ENCODE results near the gene ASB18.

ASB18 gene

GRCh38 chr2:236241181-236242056, 22.8 kb downstream of the ASB18 start:
- FAIRE-seq (no peak), DNase-seq (ENCODE audit: low spot score) (no peak)

- DNase-seq (ENCODE audit: low spot score) (peak; percentile 58), FAIRE-seq (no peak)
Measured at GRCh38 chr2:236240228-236240990, 23.8 kb downstream of the ASB18 start.

GRCh38 chr2:236239276-236240065, 24.7 kb downstream of the ASB18 start:
- DNase-seq (ENCODE audit: low spot score): no peak

GRCh38 chr2:236238751-236239150, 25.5 kb downstream of the ASB18 start:
- FAIRE-seq (no peak), DNase-seq (ENCODE audit: low spot score) (no peak)

More at GRCh38 chr2:236239276-236240065, 24.7 kb downstream of the ASB18 start:
- FAIRE-seq: no peak

GRCh38 chr2:236237468-236238190, 26.6 kb downstream of the ASB18 start:
- no peak for FAIRE-seq
- no peak for DNase-seq (ENCODE audit: low spot score)

GRCh38 chr2:236236559-236237452, 27.4 kb downstream of the ASB18 start:
- FAIRE-seq: no peak
- DNase-seq (ENCODE audit: low spot score): no peak

GRCh38 chr2:236229186-236229585, 35.0 kb downstream of the ASB18 start:
- no peak for DNase-seq (ENCODE audit: low spot score)
- no peak for FAIRE-seq

GRCh38 chr2:236223675-236224074, 40.5 kb downstream of the ASB18 start:
- DNase-seq (ENCODE audit: low spot score) (no peak), FAIRE-seq (no peak)

- DNase-seq (ENCODE audit: low spot score) (no peak), FAIRE-seq (no peak)
Measured at GRCh38 chr2:236221798-236222197, 42.4 kb downstream of the ASB18 start.

GRCh38 chr2:236219411-236219810, 44.8 kb downstream of the ASB18 start:
- no peak for FAIRE-seq
- DNase-seq (ENCODE audit: low spot score): no peak

- FAIRE-seq (no peak), DNase-seq (ENCODE audit: low spot score) (no peak)
Measured at GRCh38 chr2:236217926-236218325, 46.3 kb downstream of the ASB18 start.

GRCh38 chr2:236216711-236217110, 47.5 kb downstream of the ASB18 start:
- FAIRE-seq (no peak), DNase-seq (ENCODE audit: low spot score) (no peak)

GRCh38 chr2:236215761-236216333, 48.4 kb downstream of the ASB18 start:
- no peak for FAIRE-seq
- DNase-seq (ENCODE audit: low spot score): no peak

GRCh38 chr2:236215196-236215595, 49.0 kb downstream of the ASB18 start:
- no peak for DNase-seq (ENCODE audit: low spot score)

GRCh38 chr2:236214376-236214995, 49.7 kb downstream of the ASB18 start:
- FAIRE-seq (no peak), DNase-seq (ENCODE audit: low spot score) (no peak)

More at GRCh38 chr2:236215196-236215595, 49.0 kb downstream of the ASB18 start:
- no peak for FAIRE-seq

- no peak for FAIRE-seq
- no peak for DNase-seq (ENCODE audit: low spot score)
Measured at GRCh38 chr2:236211296-236211695, 52.9 kb downstream of the ASB18 start.

- no peak for DNase-seq (ENCODE audit: low spot score)
- no peak for FAIRE-seq
Measured at GRCh38 chr2:236210536-236210935, 53.7 kb downstream of the ASB18 start.

- FAIRE-seq: no peak
Measured at GRCh38 chr2:236209996-236210395, 54.2 kb downstream of the ASB18 start.

GRCh38 chr2:236209535-236209934, 54.7 kb downstream of the ASB18 start:
- DNase-seq (ENCODE audit: low spot score) (peak; percentile 23), FAIRE-seq (no peak)

More at GRCh38 chr2:236209996-236210395, 54.2 kb downstream of the ASB18 start:
- no peak for DNase-seq (ENCODE audit: low spot score)

Data from RCC 7860 (cell line).